PFSK-1 (cell line): ENCODE data around the gene LRRC27.

ENCODE experiments used
- FOXP2 ChIP-seq: optimal IDR thresholded peaks from 2 replicates; pipeline ENCODE3; 2011; ENCODE audit warnings: borderline replicate concordance, control low read depth, inconsistent platforms; ENCODE audit not compliant: insufficient read depth; ENCODE audit errors: extremely low read length, extremely low read depth
- POLR2AphosphoS5 ChIP-seq: IDR thresholded peaks from 2 replicates; pipeline ENCODE4 v1.6.1; 2012; ENCODE audit warnings: low read depth, mild to moderate bottlenecking, control low read depth, low read length, moderate library complexity
- REST ChIP-seq, 2 experiments: IDR thresholded peaks; 2 replicates each; pipeline versions ENCODE4 v1.6.1 to v1.8.0; 2011 to 2012; ENCODE audit warnings: low read depth in 2 of 2, low read length in 2 of 2, control low read depth in 1 of 2, inconsistent platforms in 1 of 2, mild to moderate bottlenecking in 1 of 2, moderate library complexity in 1 of 2; ENCODE audit not compliant: insufficient read depth in 1 of 2
- SIN3A ChIP-seq: IDR thresholded peaks from 2 replicates; pipeline ENCODE4 v1.6.1; 2012; ENCODE audit warnings: mild to moderate bottlenecking, low read length, moderate library complexity, borderline replicate concordance; ENCODE audit not compliant: insufficient read depth
- TAF1 ChIP-seq: IDR thresholded peaks from 2 replicates; pipeline ENCODE4 v1.6.1; 2012; ENCODE audit warnings: low read length, control low read depth, borderline replicate concordance; ENCODE audit not compliant: insufficient read depth

Gene LRRC27

GRCh38 chr10:132329565-132330485, 2.2 kb upstream of the LRRC27 start:
- TF ChIP-seq POLR2AphosphoS5: peak; percentile 41; the same call in 1 of the 2 replicates
- TF ChIP-seq TAF1: peak; percentile 55; the same call in 1 of the 2 replicates
- TF ChIP-seq SIN3A: 0 out of 2 replicates have a peak, but pooled peaks have one; percentile 32
- no peak for TF ChIP-seq REST (IDR thresholded peaks at IDR 0.05; ENCODE audit: insufficient read depth in 1 of 2, low read depth in 2 of 2, low read length in 2 of 2)
- TF ChIP-seq FOXP2: no peak

GRCh38 chr10:132330486-132330833, 1.5 kb upstream of the LRRC27 start:
- TF ChIP-seq SIN3A (no peak), POLR2AphosphoS5 (no peak), FOXP2 (no peak), REST (IDR thresholded peaks at IDR 0.05; ENCODE audit: insufficient read depth in 1 of 2, low read depth in 2 of 2, low read length in 2 of 2) (no peak), TAF1 (no peak)

GRCh38 chr10:132332433-132332754, 401 bp downstream of the LRRC27 start:
- TF ChIP-seq TAF1 (no peak), FOXP2 (no peak), REST (IDR thresholded peaks at IDR 0.05; ENCODE audit: insufficient read depth in 1 of 2, low read depth in 2 of 2, low read length in 2 of 2) (no peak), POLR2AphosphoS5 (no peak), SIN3A (no peak)

GRCh38 chr10:132333386-132333785, 1.4 kb downstream of the LRRC27 start:
- TF ChIP-seq SIN3A (no peak), REST (IDR thresholded peaks at IDR 0.05; ENCODE audit: insufficient read depth in 1 of 2, low read depth in 2 of 2, low read length in 2 of 2) (no peak)

- TF ChIP-seq POLR2AphosphoS5: no peak
- TF ChIP-seq FOXP2: no peak
- TF ChIP-seq TAF1: no peak
- TF ChIP-seq REST (IDR thresholded peaks at IDR 0.05; ENCODE audit: insufficient read depth in 1 of 2, low read depth in 2 of 2, low read length in 2 of 2): no peak
- no peak for TF ChIP-seq SIN3A
These were observed 2.7 kb downstream of the LRRC27 start for GRCh38 chr10:132334631-132335188.
